A673 (cell line): ENCODE results near the gene CPA4. TPM values are rescaled to one million over a fixed set of nuclear protein-coding genes. Genes with fewer than 3 reads are reported as not detected.

Experiments
- BruUV-seq: library from RNA; stranded (reverse); fragments of 400-500 nt; replicated peaks from 2 replicates; lab custom pipeline; 2021; lab: Mats Ljungman, UMichigan
- CTCF ChIA-PET: fragments of 300-600 bp; sonication (Branson Sonifier 250); formaldehyde crosslinking; loops from one replicate; lab custom pipeline; 2022; ENCODE audit warnings: antibody characterized with exemption; lab: Charles Lee
- POLR2A ChIA-PET: fragments of 300-600 bp; sonication (Branson Sonifier 250); formaldehyde crosslinking; loops from one replicate; lab custom pipeline; 2022; ENCODE audit warnings: antibody characterized with exemption; ENCODE audit not compliant: low non-redundant PET; lab: Charles Lee
- DNase-seq: peaks from one replicate; pipeline ENCODE4 v3.0.0-alpha.2; 2015; ENCODE audit warnings: low spot score
- H3K27ac ChIP-seq: fragments of 200-600 bp; sonication (generic); 2 replicates; pipeline ENCODE4 v1.5.1; 2016; ENCODE audit warnings: mixed run types, low read depth, mild to moderate bottlenecking, mixed read lengths, antibody characterized with exemption, low read length; ENCODE audit not compliant: poor library complexity, severe bottlenecking
- H3K27me3 ChIP-seq: fragments of 200-600 bp; sonication (generic); replicated peaks from 2 replicates; pipeline ENCODE4 v1.6.1; 2017; ENCODE audit warnings: mixed run types, low read depth, mild to moderate bottlenecking, mixed read lengths, antibody characterized with exemption, low read length; ENCODE audit not compliant: insufficient read depth, poor library complexity
- H3K36me3 ChIP-seq: fragments of 200-600 bp; sonication (generic); 2 replicates; pipeline ENCODE4 v1.6.1; 2016; ENCODE audit warnings: mixed run types, mild to moderate bottlenecking, mixed read lengths, antibody characterized with exemption, low read length; ENCODE audit not compliant: insufficient read depth, poor library complexity, severe bottlenecking
- H3K4me1 ChIP-seq: fragments of 200-600 bp; sonication (generic); 2 replicates; pipeline ENCODE4 v1.6.1; 2017; ENCODE audit warnings: mixed run types, mild to moderate bottlenecking, mixed read lengths, antibody characterized with exemption, low read length; ENCODE audit not compliant: insufficient read depth, poor library complexity, severe bottlenecking
- H3K4me3 ChIP-seq: fragments of 200-600 bp; sonication (generic); 2 replicates; pipeline ENCODE4 v1.5.1; 2016; ENCODE audit warnings: low read depth, mixed run types, mild to moderate bottlenecking, mixed read lengths, low read length; ENCODE audit not compliant: poor library complexity, severe bottlenecking
- H3K9me3 ChIP-seq: fragments of 200-600 bp; sonication (generic); 2 replicates; pipeline ENCODE4 v1.6.1; 2016; ENCODE audit warnings: mixed run types, low read depth, mild to moderate bottlenecking, mixed read lengths, antibody characterized with exemption, low read length; ENCODE audit not compliant: poor library complexity, severe bottlenecking
- EZH2 ChIP-seq: fragments of 200-600 bp; sonication (generic); IDR thresholded peaks from 2 replicates; pipeline ENCODE4 v1.6.1; 2017; ENCODE audit warnings: borderline replicate concordance, low read depth, mild to moderate bottlenecking, mixed read lengths, antibody characterized with exemption, low read length; ENCODE audit not compliant: poor library complexity, severe bottlenecking
- intact Hi-C: fragments of 100-400 bp; cut with micrococcal nuclease; formaldehyde crosslinking; loops from one replicate; pipeline ENCODE4 v1.10.0; 2022; ENCODE audit not compliant: unreplicated experiment
- total RNA-seq: library from RNA; stranded (reverse); gene quantifications from 2 replicates; pipeline ENCODE4 v1.2.3, GENCODE V29; 2021
- TF ChIP-seq, protein P1 (sequence below): fragments of 300-800, 200-600 bp; sonication (generic); conservative IDR thresholded peaks from 2 replicates; pipeline ENCODE4 v1.5.1; 2017; ENCODE audit warnings: low read depth, mild to moderate bottlenecking, antibody characterized with exemption, low read length, moderate library complexity, mixed read lengths

CPA4 gene
- total RNA-seq, 1 experiment from 2014 or later, result not detected

DNA sequence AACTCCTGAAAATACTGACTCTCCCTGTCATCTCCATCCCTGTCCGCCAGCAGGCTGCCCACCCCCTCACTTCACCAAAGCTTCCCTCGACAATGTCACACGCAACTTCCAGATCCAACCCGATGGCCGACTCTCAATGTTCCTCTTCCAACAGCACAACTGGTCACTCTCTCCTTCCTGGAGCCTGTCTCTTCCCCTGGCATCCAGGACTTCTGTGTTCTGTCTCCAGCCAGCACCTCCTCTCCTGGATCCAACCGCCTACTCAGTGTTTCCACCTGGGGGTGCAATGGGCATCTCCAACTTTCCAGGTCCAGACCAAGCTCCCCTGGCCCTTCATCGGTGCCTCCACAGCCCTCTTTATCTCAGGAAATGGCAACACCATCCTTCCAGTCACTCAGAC, 60.2 kb downstream of the CPA4 start:
- intact Hi-C loops, result loop anchor here (2.0 kb wide), 1 partner anchor 74 kb away; no protein-coding TSS in a partner anchor
- POLR2A ChIA-PET, result no interaction called here

DNA sequence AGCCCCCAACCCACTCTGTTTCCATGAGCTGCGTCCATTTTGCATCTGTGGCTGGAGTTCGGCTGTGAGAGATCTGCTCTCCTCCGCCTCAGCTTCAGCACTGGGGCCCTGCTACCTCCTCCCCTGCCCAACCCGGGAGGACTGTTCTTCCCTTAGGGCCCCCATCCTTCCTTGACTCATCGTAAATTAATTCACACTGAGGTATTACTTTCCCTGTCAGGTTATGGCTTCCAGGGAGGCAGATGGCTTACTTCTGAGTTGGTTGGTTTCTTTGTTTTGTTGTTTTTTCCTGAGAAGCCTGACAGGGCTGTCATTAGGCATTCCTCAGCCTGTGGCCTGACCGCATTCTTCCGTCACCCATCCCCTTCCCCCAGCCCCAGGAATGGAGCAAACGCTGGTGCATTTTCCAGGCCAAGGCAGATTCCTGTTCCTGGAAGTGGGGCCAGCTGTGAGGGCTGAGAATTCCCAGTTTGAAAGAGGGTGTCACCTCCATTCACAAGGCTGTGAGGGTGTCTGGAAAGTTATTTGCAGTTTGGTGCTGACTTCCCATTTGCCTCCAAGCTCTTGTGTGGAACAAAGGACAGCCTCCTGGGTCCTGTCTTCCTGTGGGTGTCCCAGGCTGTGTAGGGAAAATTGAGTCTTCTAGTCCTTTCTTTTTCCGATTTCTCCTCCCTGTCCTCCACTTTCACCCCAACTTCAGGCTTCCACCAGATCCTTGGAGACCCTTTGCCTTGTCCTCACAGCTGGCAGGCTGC, 63.3 kb downstream of the CPA4 start:
- intact Hi-C loops, result no loop called here
- peaks cover 18% of the 10 kb centered on the region for H3K4me1 ChIP-seq
- H3K4me3 ChIP-seq, result no peak overlapping the region
- H3K36me3 ChIP-seq, result no peaks in the 10 kb centered on the region
- H3K27me3 ChIP-seq, result no peaks in the 10 kb centered on the region
- DNase-seq, result peak; percentile 36
- peaks cover 5% of the 10 kb centered on the region for H3K9me3 ChIP-seq
- TF ChIP-seq, protein P1, sequence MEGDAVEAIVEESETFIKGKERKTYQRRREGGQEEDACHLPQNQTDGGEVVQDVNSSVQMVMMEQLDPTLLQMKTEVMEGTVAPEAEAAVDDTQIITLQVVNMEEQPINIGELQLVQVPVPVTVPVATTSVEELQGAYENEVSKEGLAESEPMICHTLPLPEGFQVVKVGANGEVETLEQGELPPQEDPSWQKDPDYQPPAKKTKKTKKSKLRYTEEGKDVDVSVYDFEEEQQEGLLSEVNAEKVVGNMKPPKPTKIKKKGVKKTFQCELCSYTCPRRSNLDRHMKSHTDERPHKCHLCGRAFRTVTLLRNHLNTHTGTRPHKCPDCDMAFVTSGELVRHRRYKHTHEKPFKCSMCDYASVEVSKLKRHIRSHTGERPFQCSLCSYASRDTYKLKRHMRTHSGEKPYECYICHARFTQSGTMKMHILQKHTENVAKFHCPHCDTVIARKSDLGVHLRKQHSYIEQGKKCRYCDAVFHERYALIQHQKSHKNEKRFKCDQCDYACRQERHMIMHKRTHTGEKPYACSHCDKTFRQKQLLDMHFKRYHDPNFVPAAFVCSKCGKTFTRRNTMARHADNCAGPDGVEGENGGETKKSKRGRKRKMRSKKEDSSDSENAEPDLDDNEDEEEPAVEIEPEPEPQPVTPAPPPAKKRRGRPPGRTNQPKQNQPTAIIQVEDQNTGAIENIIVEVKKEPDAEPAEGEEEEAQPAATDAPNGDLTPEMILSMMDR, result no peak
- no peak for TF ChIP-seq EZH2
- CTCF ChIA-PET, result no interaction called here
- peak overlapping the region; percentile 59 for H3K27ac ChIP-seq
- POLR2A ChIA-PET, result no interaction called here
- BruUV-seq, result no TSS peak

More for the DNA sequence above, 60.2 kb downstream of the CPA4 start:
- no peak for DNase-seq
- Histone ChIP-seq H3K36me3 (no peaks in the 10 kb centered on the region), H3K4me1 (peaks cover 18% of the 10 kb centered on the region), H3K27ac (no peak overlapping the region), H3K27me3 (no peaks in the 10 kb centered on the region), H3K9me3 (no peaks in the 10 kb centered on the region), H3K4me3 (no peak overlapping the region)
- TF ChIP-seq EZH2, result no peak
- TF ChIP-seq, protein P1, result no peak
- CTCF ChIA-PET, result no interaction called here
- BruUV-seq, result no TSS peak

DNA sequence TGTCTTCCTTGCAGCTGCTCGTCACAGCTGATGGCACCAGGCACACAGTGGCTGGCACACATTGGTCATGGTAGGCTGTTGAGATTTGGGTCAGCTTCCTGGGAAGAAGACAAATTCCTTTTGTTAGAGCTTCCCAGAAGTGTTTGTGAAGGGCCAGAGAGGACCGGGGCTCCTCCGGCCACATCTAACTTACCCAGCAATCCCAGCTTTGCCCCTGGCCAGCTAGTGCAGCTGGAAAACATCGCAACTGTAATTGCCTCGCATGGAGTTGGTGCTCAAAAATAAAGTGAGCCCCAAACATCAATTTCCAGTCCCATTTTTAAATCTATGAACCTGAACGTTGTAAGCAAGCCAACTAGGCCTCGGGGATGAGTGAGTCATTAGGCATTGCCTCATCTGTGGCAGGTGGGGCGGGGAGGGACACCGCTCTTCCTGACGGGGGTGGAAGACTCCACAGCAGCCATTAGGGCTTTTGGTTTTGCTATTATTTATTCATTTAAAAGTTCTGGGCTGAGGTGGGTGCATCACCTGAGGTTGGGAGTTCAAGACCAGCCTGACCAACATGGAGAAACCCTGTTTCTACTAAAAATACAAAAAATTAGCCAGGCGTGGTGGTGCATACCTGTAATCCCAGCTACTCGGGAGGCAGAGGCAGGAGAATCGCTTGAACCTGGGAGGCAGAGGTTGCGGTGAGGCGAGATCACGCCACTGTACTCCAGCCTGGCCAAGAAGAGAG, 64.1 kb downstream of the CPA4 start:
- H3K4me3 ChIP-seq, result no peak overlapping the region
- TF ChIP-seq, protein P1, result no peak
- no peak for TF ChIP-seq EZH2
- no peaks in the 10 kb centered on the region for H3K27me3 ChIP-seq
- H3K36me3 ChIP-seq, result no peaks in the 10 kb centered on the region
- POLR2A ChIA-PET, result interaction anchor here (0.6 kb wide), 1 partner anchor 178 kb away, joined by 3 read pairs; no protein-coding TSS in a partner anchor
- CTCF ChIA-PET, result no interaction called here
- BruUV-seq, result no TSS peak
- DNase-seq, result no peak
- intact Hi-C loops, result no loop called here
- H3K4me1 ChIP-seq, result peaks cover 18% of the 10 kb centered on the region
- peak overlapping the region; percentile 59 for H3K27ac ChIP-seq
- peaks cover 5% of the 10 kb centered on the region for H3K9me3 ChIP-seq
